Fibroblast of the aortic adventitia (primary cell): Measurements from ENCODE around the gene GPC6. TPM values are rescaled to one million over a fixed set of nuclear protein-coding genes. Genes with fewer than 3 reads are reported as not detected.

Experiments
- DNase-seq: peaks from one replicate; pipeline ENCODE4 v3.0.0-alpha.2; 2010; ENCODE audit warnings: low read depth
- H3K4me3 ChIP-seq: 2 replicates; pipeline ENCODE4 v1.5.1; 2011; ENCODE audit warnings: low read depth, mild to moderate bottlenecking, control low read depth, low read length, moderate library complexity
- CTCF ChIP-seq: IDR thresholded peaks from 2 replicates; pipeline ENCODE4 v1.5.1; 2011; ENCODE audit warnings: mild to moderate bottlenecking, low read length, control low read depth, inconsistent platforms; ENCODE audit not compliant: insufficient read depth
- total RNA-seq: library from RNA; depleted of rRNA; stranded (reverse); fragments of >200 nt; gene quantifications from 2 replicates; pipeline ENCODE4 v1.2.3, GENCODE V29; 2012; ENCODE audit warnings: low replicate concordance

Gene GPC6
- total RNA-seq, 1 donor: 92.6 TPM

GRCh38 chr13:93775507-93776108 is 549.0 kb downstream of the GPC6 start:
- no peak overlapping the region for H3K4me3 ChIP-seq

GRCh38 chr13:93776936-93777335 is 550.3 kb downstream of the GPC6 start:
- no peak for TF ChIP-seq CTCF
- peak; percentile 73 for DNase-seq
- no peak overlapping the region for H3K4me3 ChIP-seq

More at GRCh38 chr13:93775507-93776108, 549.0 kb downstream of the GPC6 start:
- TF ChIP-seq CTCF: no peak
- peak; percentile 76 for DNase-seq

GRCh38 chr13:93777504-93777903 is 550.9 kb downstream of the GPC6 start:
- no peak for TF ChIP-seq CTCF
- no peak for DNase-seq
- H3K4me3 ChIP-seq: no peak overlapping the region

GRCh38 chr13:93778548-93778947 is 551.9 kb downstream of the GPC6 start:
- no peak for TF ChIP-seq CTCF
- peak; percentile 35 for DNase-seq
- no peak overlapping the region for H3K4me3 ChIP-seq

GRCh38 chr13:93784191-93784590 is 557.6 kb downstream of the GPC6 start:
- no peak for DNase-seq
- no peak overlapping the region for H3K4me3 ChIP-seq
- TF ChIP-seq CTCF: no peak

GRCh38 chr13:93786846-93787489 is 560.4 kb downstream of the GPC6 start:
- DNase-seq: no peak
- TF ChIP-seq CTCF: no peak

More at GRCh38 chr13:93786846-93787489, 560.4 kb downstream of the GPC6 start:
- H3K4me3 ChIP-seq: no peak overlapping the region
